Activated naive CD8-positive, alpha-beta T cell treated with anti-CD3 and anti-CD28 coated beads, Interleukin-2, amount 10 ng/mL, durations not matched to agents 7 days and 5 days (primary cell): ENCODE measurements around the gene TMEM43. TPM values are rescaled to one million over a fixed set of nuclear protein-coding genes. Genes with fewer than 3 reads are reported as not detected.

Experiments used
- ATAC-seq: fragments of 150-1000 bp; cut with Tn5 transposase; one replicate; pipeline ENCODE4 v1.10.0; 2021; ENCODE audit warnings: low read depth, moderate library complexity
- POLR2A ChIA-PET: fragments of 350-600 bp; sonication (Branson Sonifier 250); formaldehyde crosslinking; loops from one replicate; lab custom pipeline; 2021; ENCODE audit warnings: antibody characterized with exemption; lab: Charles Lee
- DNase-seq: peaks from one replicate; pipeline ENCODE4 v3.0.0; 2021
- H3K27ac Mint-ChIP-seq: one replicate; pipeline ENCODE4 v1.8.0; 2022; ENCODE audit warnings: mild to moderate bottlenecking, mixed read lengths
- H3K27me3 Mint-ChIP-seq: one replicate; pipeline ENCODE4 v1.8.0; 2022; ENCODE audit warnings: mild to moderate bottlenecking, moderate library complexity, mixed read lengths
- H3K36me3 Mint-ChIP-seq: one replicate; pipeline ENCODE4 v1.8.0; 2021; ENCODE audit warnings: mild to moderate bottlenecking, mixed read lengths
- H3K4me1 Mint-ChIP-seq: one replicate; pipeline ENCODE4 v1.8.0; 2021; ENCODE audit warnings: mixed read lengths
- H3K4me3 Mint-ChIP-seq: one replicate; pipeline ENCODE4 v1.8.0; 2022; ENCODE audit warnings: mild to moderate bottlenecking, moderate library complexity, mixed read lengths
- H3K9me3 Mint-ChIP-seq: one replicate; pipeline ENCODE4 v1.8.0; 2021; ENCODE audit warnings: mixed read lengths
- total RNA-seq, 2 experiments: library from RNA; stranded (reverse); gene quantifications; one replicate each; pipeline ENCODE4 v1.2.3, GENCODE V29; 2021

Gene TMEM43
- total RNA-seq, 2 experiments from 2014 or later = 44.4 to 47.0 TPM

GRCh38 chr3:14144423-14145075 lies 19.7 kb downstream of the TMEM43 start:
- peaks cover 9% of the 10 kb centered on the region for H3K36me3 Mint-ChIP-seq
- H3K4me1 Mint-ChIP-seq = peaks cover 17% of the 10 kb centered on the region
- no peaks in the 10 kb centered on the region for H3K27me3 Mint-ChIP-seq
- peak overlapping the region; percentile 61 for H3K4me3 Mint-ChIP-seq
- H3K9me3 Mint-ChIP-seq = no peaks in the 10 kb centered on the region
- peak overlapping the region; percentile 77 for H3K27ac Mint-ChIP-seq
- POLR2A ChIA-PET = interaction anchor here (0.7 to 5.6 kb wide), 5 partner anchors 14 to 287 kb away, joined by 3 to 31 read pairs (median 10); partner anchors contain the start of genes CHCHD4, LSM3, TMEM43 and XPC
- peak; percentile 89 for ATAC-seq
- peak; percentile 46 for DNase-seq

- H3K9me3 Mint-ChIP-seq = no peaks in the 10 kb centered on the region
- H3K36me3 Mint-ChIP-seq = peaks cover 9% of the 10 kb centered on the region
- ATAC-seq (no peak), DNase-seq (no peak)
- H3K27me3 Mint-ChIP-seq = no peaks in the 10 kb centered on the region
- peak overlapping the region; percentile 76 for H3K27ac Mint-ChIP-seq
- H3K4me3 Mint-ChIP-seq = peak overlapping the region; percentile 32
- peaks cover 17% of the 10 kb centered on the region for H3K4me1 Mint-ChIP-seq
- POLR2A ChIA-PET = interaction anchor here (0.7 to 5.6 kb wide), 5 partner anchors 13 to 287 kb away, joined by 3 to 31 read pairs (median 10); partner anchors contain the start of genes CHCHD4, LSM3, TMEM43 and XPC
Observed at GRCh38 chr3:14145236-14145635, 20.4 kb downstream of the TMEM43 start.

GRCh38 chr3:14145670-14146380 lies 21.0 kb downstream of the TMEM43 start:
- DNase-seq (no peak), ATAC-seq (no peak)
- no peaks in the 10 kb centered on the region for H3K9me3 Mint-ChIP-seq
- peak overlapping the region; percentile 34 for H3K27ac Mint-ChIP-seq
- no peak overlapping the region for H3K4me3 Mint-ChIP-seq
- H3K36me3 Mint-ChIP-seq = peaks cover 10% of the 10 kb centered on the region
- H3K27me3 Mint-ChIP-seq = no peaks in the 10 kb centered on the region
- H3K4me1 Mint-ChIP-seq = peaks cover 17% of the 10 kb centered on the region
- POLR2A ChIA-PET = interaction anchor here (0.7 to 5.6 kb wide), 6 partner anchors 13 to 286 kb away, joined by 3 to 31 read pairs (median 6); partner anchors contain the start of genes CHCHD4, LSM3, TMEM43 and XPC

GRCh38 chr3:14146381-14147065 lies 21.7 kb downstream of the TMEM43 start:
- Mint-ChIP-seq H3K27me3 (no peaks in the 10 kb centered on the region), H3K9me3 (no peaks in the 10 kb centered on the region), H3K36me3 (peaks cover 13% of the 10 kb centered on the region), H3K4me3 (no peak overlapping the region), H3K27ac (no peak overlapping the region), H3K4me1 (peaks cover 17% of the 10 kb centered on the region)
- POLR2A ChIA-PET = interaction anchor here (0.8 to 5.6 kb wide), 2 partner anchors 22 to 32 kb away, joined by 3 to 31 read pairs; partner anchors contain the start of genes CHCHD4, LSM3, TMEM43 and XPC
- DNase-seq (no peak), ATAC-seq (no peak)

GRCh38 chr3:14147066-14147435 lies 22.2 kb downstream of the TMEM43 start:
- Mint-ChIP-seq H3K4me1 (peaks cover 17% of the 10 kb centered on the region), H3K27me3 (no peaks in the 10 kb centered on the region), H3K4me3 (no peak overlapping the region), H3K9me3 (no peaks in the 10 kb centered on the region), H3K36me3 (peaks cover 9% of the 10 kb centered on the region), H3K27ac (peak overlapping the region; percentile 20)
- ATAC-seq (no peak), DNase-seq (no peak)
- POLR2A ChIA-PET = no interaction called here

GRCh38 chr3:14147617-14148016 lies 22.8 kb downstream of the TMEM43 start:
- Mint-ChIP-seq H3K27ac (peak overlapping the region; percentile 20), H3K4me1 (peaks cover 14% of the 10 kb centered on the region), H3K36me3 (peaks cover 6% of the 10 kb centered on the region), H3K27me3 (no peaks in the 10 kb centered on the region), H3K9me3 (no peaks in the 10 kb centered on the region), H3K4me3 (no peak overlapping the region)
- ATAC-seq (no peak), DNase-seq (no peak)
- POLR2A ChIA-PET = no interaction called here

GRCh38 chr3:14148041-14148985 lies 23.5 kb downstream of the TMEM43 start:
- no peaks in the 10 kb centered on the region for H3K9me3 Mint-ChIP-seq
- H3K27ac Mint-ChIP-seq = no peak overlapping the region
- POLR2A ChIA-PET = no interaction called here
- no peak for ATAC-seq
- H3K27me3 Mint-ChIP-seq = no peaks in the 10 kb centered on the region
- H3K4me3 Mint-ChIP-seq = no peak overlapping the region
- peaks cover 6% of the 10 kb centered on the region for H3K36me3 Mint-ChIP-seq
- DNase-seq = no peak
- H3K4me1 Mint-ChIP-seq = peaks cover 14% of the 10 kb centered on the region

- POLR2A ChIA-PET = no interaction called here
- Mint-ChIP-seq H3K27me3 (no peaks in the 10 kb centered on the region), H3K36me3 (peaks cover 16% of the 10 kb centered on the region)
Observed at GRCh38 chr3:14150078-14150477, 25.2 kb downstream of the TMEM43 start.

GRCh38 chr3:14150491-14151230 lies 25.8 kb downstream of the TMEM43 start:
- H3K4me1 Mint-ChIP-seq = peaks cover 2% of the 10 kb centered on the region
- no peak overlapping the region for H3K4me3 Mint-ChIP-seq
- POLR2A ChIA-PET = no interaction called here
- peak overlapping the region; percentile 58 for H3K27ac Mint-ChIP-seq
- H3K36me3 Mint-ChIP-seq = peaks cover 14% of the 10 kb centered on the region
- no peaks in the 10 kb centered on the region for H3K27me3 Mint-ChIP-seq
- ATAC-seq = no peak
- no peak for DNase-seq
- H3K9me3 Mint-ChIP-seq = no peaks in the 10 kb centered on the region

More at GRCh38 chr3:14150078-14150477, 25.2 kb downstream of the TMEM43 start:
- H3K9me3 Mint-ChIP-seq = no peaks in the 10 kb centered on the region
- ATAC-seq (no peak), DNase-seq (no peak)
- no peak overlapping the region for H3K4me3 Mint-ChIP-seq
- peaks cover 5% of the 10 kb centered on the region for H3K4me1 Mint-ChIP-seq
- H3K27ac Mint-ChIP-seq = no peak overlapping the region

- DNase-seq (no peak), ATAC-seq (no peak)
- Mint-ChIP-seq H3K27ac (no peak overlapping the region), H3K4me1 (no peaks in the 10 kb centered on the region), H3K36me3 (peaks cover 19% of the 10 kb centered on the region), H3K27me3 (no peaks in the 10 kb centered on the region), H3K4me3 (no peak overlapping the region), H3K9me3 (no peaks in the 10 kb centered on the region)
- POLR2A ChIA-PET = interaction anchor here (0.6 kb wide), 1 partner anchor 27 kb away, joined by 3 read pairs; the partner anchor contains the start of genes LSM3 and XPC
Observed at GRCh38 chr3:14151471-14152083, 26.7 kb downstream of the TMEM43 start.

- ATAC-seq = no peak
- peaks cover 19% of the 10 kb centered on the region for H3K36me3 Mint-ChIP-seq
- H3K27ac Mint-ChIP-seq = no peak overlapping the region
Observed at GRCh38 chr3:14152233-14152962, 27.5 kb downstream of the TMEM43 start.

More at GRCh38 chr3:14152233-14152962, 27.5 kb downstream of the TMEM43 start:
- DNase-seq = no peak
- Mint-ChIP-seq H3K4me1 (no peaks in the 10 kb centered on the region), H3K27me3 (no peaks in the 10 kb centered on the region), H3K4me3 (no peak overlapping the region), H3K9me3 (no peaks in the 10 kb centered on the region)
- POLR2A ChIA-PET = interaction anchor here (0.6 kb wide), 1 partner anchor 26 kb away, joined by 3 read pairs; the partner anchor contains the start of genes LSM3 and XPC
